Keratinocyte (primary cell): ENCODE results near the gene PAX7. TPM values are rescaled to one million over a fixed set of nuclear protein-coding genes. Genes with fewer than 3 reads are reported as not detected.

Experiments
- DNase-seq: peaks from one replicate; pipeline ENCODE4 v3.0.0-alpha.2; 2011; ENCODE audit warnings: low read depth, missing footprints, low spot score
- FAIRE-seq: peaks from 2 replicates; lab custom pipeline; 2011; peaks lifted over from hg19 to GRCh38; lab: Jason Lieb, UNC
- H2AFZ ChIP-seq: 2 replicates; pipeline ENCODE4 v1.6.0; 2012; ENCODE audit warnings: low read length, control low read depth, inconsistent platforms; ENCODE audit not compliant: control insufficient read depth
- H3K27ac ChIP-seq: 2 replicates; pipeline ENCODE4 v1.5.1; 2011; ENCODE audit warnings: low read length; ENCODE audit not compliant: control insufficient read depth, insufficient read depth
- H3K27me3 ChIP-seq: 3 replicates; pipeline ENCODE4 v1.6.0; 2011; ENCODE audit warnings: low read length; ENCODE audit not compliant: control insufficient read depth, insufficient read depth; ENCODE audit errors: extremely low read depth
- H3K36me3 ChIP-seq, 2 experiments: 2 replicates in 1 of 2; 3 replicates in 1 of 2; pipeline ENCODE4 v1.5.1; 2011; ENCODE audit warnings: low read length in 2 of 2, mild to moderate bottlenecking in 1 of 2; ENCODE audit not compliant: control insufficient read depth in 2 of 2, insufficient read depth in 2 of 2; ENCODE audit errors: extremely low read depth in 1 of 2
- H3K4me1 ChIP-seq: 3 replicates; pipeline ENCODE4 v1.5.1; 2011; ENCODE audit warnings: low read length; ENCODE audit not compliant: control insufficient read depth, insufficient read depth; ENCODE audit errors: extremely low read depth
- H3K4me2 ChIP-seq: 3 replicates; pipeline ENCODE4 v1.6.0; 2011; ENCODE audit warnings: low read depth, low read length; ENCODE audit not compliant: control insufficient read depth, insufficient read depth; ENCODE audit errors: extremely low read depth
- H3K4me3 ChIP-seq, 3 experiments: fragments of 200-600 bp in 1 of 3; sonication (generic) in 1 of 3; 2 replicates in 2 of 3; 3 replicates in 1 of 3; pipeline ENCODE4 v1.5.1; 2011 to 2016; ENCODE audit warnings: low read length in 3 of 3, mild to moderate bottlenecking in 3 of 3, control low read depth in 2 of 3, inconsistent platforms in 1 of 3, low read depth in 1 of 3, mixed read lengths in 1 of 3, mixed run types in 1 of 3, moderate library complexity in 1 of 3; ENCODE audit not compliant: control insufficient read depth in 2 of 3, insufficient read depth in 2 of 3; ENCODE audit errors: extremely low read depth in 1 of 3
- H3K79me2 ChIP-seq: 2 replicates; pipeline ENCODE4 v1.6.0; 2012; ENCODE audit warnings: low read length; ENCODE audit not compliant: control insufficient read depth, insufficient read depth
- H3K9ac ChIP-seq: 3 replicates; pipeline ENCODE4 v1.6.0; 2011; ENCODE audit warnings: low read length; ENCODE audit not compliant: control insufficient read depth, insufficient read depth; ENCODE audit errors: extremely low read depth
- H3K9me1 ChIP-seq: 3 replicates; pipeline ENCODE4 v1.6.0; 2011; ENCODE audit warnings: low read length; ENCODE audit not compliant: control insufficient read depth, insufficient read depth; ENCODE audit errors: extremely low read depth
- H3K9me3 ChIP-seq: 2 replicates; pipeline ENCODE4 v1.5.1; 2012; ENCODE audit warnings: low read depth, low read length; ENCODE audit not compliant: control insufficient read depth
- H4K20me1 ChIP-seq: 3 replicates; pipeline ENCODE4 v1.6.0; 2011; ENCODE audit warnings: low read length; ENCODE audit not compliant: control insufficient read depth, insufficient read depth; ENCODE audit errors: extremely low read depth
- EZH2 ChIP-seq: IDR thresholded peaks from one replicate; pipeline ENCODE4 v1.6.1; 2012; ENCODE audit warnings: inconsistent platforms, mild to moderate bottlenecking, low read length, moderate library complexity
- dilution Hi-C: fragments of 300-500 bp; cut with MboI; formaldehyde crosslinking; loops from one replicate; pipeline ENCODE4 v1.7.0; 2020; ENCODE audit warnings: low sequenced_read_pairs; ENCODE audit not compliant: extremely low pct_ligation_motif_present
- polyA plus RNA-seq, 5 experiments: library from polyadenylated mRNA; depleted of rRNA in 3 of 5; stranded (reverse) in 3 of 5; stranded (forward) in 1 of 5; unstranded in 1 of 5; fragments of >200 nt; gene quantifications; 1 replicate in 1 of 5; 2 replicates in 3 of 5; 3 replicates in 1 of 5; pipeline versions ENCODE4 v1.2.1 to v1.2.3, GENCODE V29; 2011 to 2012; ENCODE audit warnings: missing spikeins in 2 of 5, low read depth in 1 of 5, low replicate concordance in 1 of 5
- TF ChIP-seq, protein P1 (sequence below), 3 experiments: IDR thresholded peaks in 1 of 3; conservative IDR thresholded peaks in 1 of 3; optimal IDR thresholded peaks in 1 of 3; 2 replicates in 2 of 3; 3 replicates in 1 of 3; pipeline versions ENCODE3 to v1.5.1; 2011; ENCODE audit warnings: low read length in 3 of 3, mild to moderate bottlenecking in 3 of 3, moderate library complexity in 2 of 3, control low read depth in 1 of 3, inconsistent platforms in 1 of 3; ENCODE audit not compliant: insufficient read depth in 2 of 3; ENCODE audit errors: extremely low read depth in 1 of 3

PAX7 gene
- polyA plus RNA-seq, 1 donor (not counting 4 experiments of a cell fraction or from before 2014, with no cell fraction given): not detected

DNA sequence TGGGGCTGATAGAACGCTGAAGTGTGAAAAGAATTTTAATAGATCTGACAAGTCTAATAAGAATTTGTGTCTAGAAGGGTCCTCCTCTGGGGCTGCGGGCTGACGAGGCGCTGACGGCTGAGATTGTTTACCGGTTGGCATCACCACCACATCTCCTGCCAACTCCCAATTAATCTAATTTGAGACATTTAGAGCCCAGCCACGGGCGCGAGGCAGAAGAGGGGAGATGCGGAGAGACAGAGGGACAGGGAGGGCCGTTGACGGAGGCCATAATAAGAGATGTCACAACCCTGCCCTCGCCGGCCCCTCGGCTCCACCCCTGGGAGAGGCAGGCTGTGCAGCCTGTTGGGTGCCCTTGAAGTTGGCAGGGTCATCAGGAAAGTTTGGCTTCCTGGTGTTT lies 109.3 kb downstream of the PAX7 start:
- DNase-seq: no peak
- Histone ChIP-seq H3K9me1 (no peaks in the 10 kb centered on the region), H3K9ac (no peak overlapping the region), H3K79me2 (no peaks in the 10 kb centered on the region), H3K4me3 (no peak overlapping the region), H4K20me1 (no peaks in the 10 kb centered on the region), H3K9me3 (no peaks in the 10 kb centered on the region), H3K4me2 (no peak overlapping the region), H3K36me3 (no peaks in the 10 kb centered on the region), H2AFZ (no peak overlapping the region), H3K27me3 (no peaks in the 10 kb centered on the region), H3K27ac (no peak overlapping the region), H3K4me1 (no peaks in the 10 kb centered on the region)
- dilution Hi-C loops: no loop called here
- TF ChIP-seq EZH2: no peak
- TF ChIP-seq, protein P1, sequence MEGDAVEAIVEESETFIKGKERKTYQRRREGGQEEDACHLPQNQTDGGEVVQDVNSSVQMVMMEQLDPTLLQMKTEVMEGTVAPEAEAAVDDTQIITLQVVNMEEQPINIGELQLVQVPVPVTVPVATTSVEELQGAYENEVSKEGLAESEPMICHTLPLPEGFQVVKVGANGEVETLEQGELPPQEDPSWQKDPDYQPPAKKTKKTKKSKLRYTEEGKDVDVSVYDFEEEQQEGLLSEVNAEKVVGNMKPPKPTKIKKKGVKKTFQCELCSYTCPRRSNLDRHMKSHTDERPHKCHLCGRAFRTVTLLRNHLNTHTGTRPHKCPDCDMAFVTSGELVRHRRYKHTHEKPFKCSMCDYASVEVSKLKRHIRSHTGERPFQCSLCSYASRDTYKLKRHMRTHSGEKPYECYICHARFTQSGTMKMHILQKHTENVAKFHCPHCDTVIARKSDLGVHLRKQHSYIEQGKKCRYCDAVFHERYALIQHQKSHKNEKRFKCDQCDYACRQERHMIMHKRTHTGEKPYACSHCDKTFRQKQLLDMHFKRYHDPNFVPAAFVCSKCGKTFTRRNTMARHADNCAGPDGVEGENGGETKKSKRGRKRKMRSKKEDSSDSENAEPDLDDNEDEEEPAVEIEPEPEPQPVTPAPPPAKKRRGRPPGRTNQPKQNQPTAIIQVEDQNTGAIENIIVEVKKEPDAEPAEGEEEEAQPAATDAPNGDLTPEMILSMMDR (optimal IDR thresholded peaks at IDR 0.05 in 1 of 3, IDR thresholded peaks at IDR 0.05 in 1 of 3, conservative IDR thresholded peaks at IDR 0.05 in 1 of 3; ENCODE audit: extremely low read depth in 1 of 3, insufficient read depth in 2 of 3, low read length in 3 of 3): no peak
- no peak for FAIRE-seq

DNA sequence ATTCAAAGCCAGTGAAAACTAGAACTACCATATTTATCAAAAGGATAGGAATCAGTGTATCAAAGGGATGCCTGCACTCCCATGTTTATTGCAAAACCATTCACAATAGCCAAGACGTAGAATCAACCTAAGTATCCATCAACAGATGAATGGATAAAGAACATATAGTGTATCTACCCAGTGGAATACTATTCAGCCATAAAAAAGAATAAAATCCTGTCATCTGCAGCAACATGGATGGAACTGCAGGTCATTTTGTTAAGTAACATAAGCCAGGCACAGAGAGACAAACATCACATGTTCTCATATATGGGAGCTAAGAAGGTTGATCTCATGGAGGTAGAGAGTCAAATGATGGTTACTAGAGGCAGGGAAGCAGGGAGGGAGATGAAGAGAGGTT lies 110.0 kb downstream of the PAX7 start:
- H3K79me2 ChIP-seq: no peaks in the 10 kb centered on the region
- H3K9ac ChIP-seq: no peak overlapping the region
- DNase-seq (no peak), FAIRE-seq (no peak)
- no peak overlapping the region for H3K27ac ChIP-seq
- TF ChIP-seq, protein P1 (optimal IDR thresholded peaks at IDR 0.05 in 1 of 3, IDR thresholded peaks at IDR 0.05 in 1 of 3, conservative IDR thresholded peaks at IDR 0.05 in 1 of 3; ENCODE audit: extremely low read depth in 1 of 3, insufficient read depth in 2 of 3, low read length in 3 of 3): no peak
- TF ChIP-seq EZH2: no peak
- H3K9me1 ChIP-seq: no peaks in the 10 kb centered on the region
- no peaks in the 10 kb centered on the region for H3K27me3 ChIP-seq
- no peaks in the 10 kb centered on the region for H4K20me1 ChIP-seq
- dilution Hi-C loops: no loop called here
- H3K4me1 ChIP-seq: no peaks in the 10 kb centered on the region
- H2AFZ ChIP-seq: no peak overlapping the region
- H3K9me3 ChIP-seq: no peaks in the 10 kb centered on the region
- H3K4me2 ChIP-seq: no peak overlapping the region
- no peak overlapping the region for H3K4me3 ChIP-seq
- H3K36me3 ChIP-seq: no peaks in the 10 kb centered on the region
